KMS-11 (cell line): ENCODE results near the gene KCTD20.

Experiments
- H2AFZ ChIP-seq: fragments of 200-600 bp; sonication (generic); 2 replicates; pipeline ENCODE4 v1.6.1; 2016; ENCODE audit warnings: antibody characterized with exemption, mixed run types, low read depth
- H3K27ac ChIP-seq: fragments of 200-600 bp; sonication (generic); 2 replicates; pipeline ENCODE4 v1.6.1; 2016; ENCODE audit warnings: mild to moderate bottlenecking, mixed run types
- H3K27me3 ChIP-seq: fragments of 200-600 bp; sonication (generic); 2 replicates; pipeline ENCODE4 v1.6.1; 2017; ENCODE audit warnings: mild to moderate bottlenecking, low read depth, mixed run types, moderate library complexity; ENCODE audit not compliant: insufficient read depth
- H3K36me3 ChIP-seq: fragments of 200-600 bp; sonication (generic); 2 replicates; pipeline ENCODE4 v1.6.1; 2017; ENCODE audit warnings: mild to moderate bottlenecking, mixed run types; ENCODE audit not compliant: insufficient read depth
- H3K4me1 ChIP-seq: fragments of 200-600 bp; sonication (generic); 2 replicates; pipeline ENCODE4 v1.6.1; 2016; ENCODE audit warnings: mild to moderate bottlenecking, low read depth, mixed run types; ENCODE audit not compliant: poor library complexity, severe bottlenecking
- H3K4me2 ChIP-seq: fragments of 200-600 bp; sonication (generic); 2 replicates; pipeline ENCODE4 v1.7.0; 2016; ENCODE audit warnings: mild to moderate bottlenecking, mixed run types
- H3K4me3 ChIP-seq: fragments of 200-600 bp; sonication (generic); IDR thresholded peaks from 2 replicates; pipeline ENCODE4 v1.6.1; 2017; ENCODE audit warnings: low read depth, low read length, mixed read lengths; ENCODE audit not compliant: insufficient read depth
- H3K79me2 ChIP-seq: fragments of 200-600 bp; sonication (generic); 2 replicates; pipeline ENCODE4 v1.6.1; 2016; ENCODE audit warnings: low read depth, mixed run types; ENCODE audit not compliant: insufficient read depth
- H3K9ac ChIP-seq: fragments of 200-600 bp; sonication (generic); 2 replicates; pipeline ENCODE4 v1.6.1; 2016; ENCODE audit warnings: mild to moderate bottlenecking, mixed run types
- H4K20me1 ChIP-seq: fragments of 200-600 bp; sonication (generic); 2 replicates; pipeline ENCODE4 v1.6.1; 2016; ENCODE audit warnings: mild to moderate bottlenecking, mixed run types; ENCODE audit not compliant: insufficient read depth
- CTCF ChIP-seq: fragments of 200-600 bp; sonication (generic); conservative IDR thresholded peaks from 2 replicates; pipeline ENCODE4 v1.6.1; 2017; ENCODE audit warnings: low read depth, mild to moderate bottlenecking, antibody characterized with exemption, low read length, moderate library complexity, mixed read lengths

Gene KCTD20

GRCh38 chr6:36489426-36489825 is 46.6 kb downstream of the KCTD20 start:
- no peaks in the 10 kb centered on the region for H4K20me1 ChIP-seq
- no peak for TF ChIP-seq CTCF
- no peaks in the 10 kb centered on the region for H3K4me1 ChIP-seq
- H3K27me3 ChIP-seq: no peaks in the 10 kb centered on the region
- no peaks in the 10 kb centered on the region for H3K79me2 ChIP-seq
- H3K4me3 ChIP-seq: no peak overlapping the region
- no peak overlapping the region for H2AFZ ChIP-seq
- no peak overlapping the region for H3K4me2 ChIP-seq
- H3K36me3 ChIP-seq: no peaks in the 10 kb centered on the region; the same call in 1 of the 2 replicates
- no peak overlapping the region for H3K9ac ChIP-seq
- H3K27ac ChIP-seq: no peak overlapping the region

GRCh38 chr6:36491378-36491965 is 48.7 kb downstream of the KCTD20 start:
- H2AFZ ChIP-seq: no peak overlapping the region
- TF ChIP-seq CTCF: no peak
- no peak overlapping the region for H3K27ac ChIP-seq
- H3K36me3 ChIP-seq: no peaks in the 10 kb centered on the region; the same call in 1 of the 2 replicates
- H3K4me3 ChIP-seq: no peak overlapping the region
- H4K20me1 ChIP-seq: no peaks in the 10 kb centered on the region
- no peaks in the 10 kb centered on the region for H3K27me3 ChIP-seq
- no peaks in the 10 kb centered on the region for H3K79me2 ChIP-seq
- H3K4me2 ChIP-seq: no peak overlapping the region
- H3K4me1 ChIP-seq: no peaks in the 10 kb centered on the region
- H3K9ac ChIP-seq: no peak overlapping the region

- Histone ChIP-seq H4K20me1 (no peaks in the 10 kb centered on the region), H3K27me3 (no peaks in the 10 kb centered on the region), H3K27ac (no peak overlapping the region), H3K36me3 (no peaks in the 10 kb centered on the region; the same call in 1 of the 2 replicates), H3K4me2 (no peak overlapping the region), H2AFZ (no peak overlapping the region), H3K9ac (no peak overlapping the region), H3K79me2 (no peaks in the 10 kb centered on the region), H3K4me1 (no peaks in the 10 kb centered on the region), H3K4me3 (no peak overlapping the region)
- no peak for TF ChIP-seq CTCF
These were observed 49.3 kb downstream of the KCTD20 start for GRCh38 chr6:36492092-36492491.

GRCh38 chr6:36492621-36493020 is 49.8 kb downstream of the KCTD20 start:
- no peak overlapping the region for H2AFZ ChIP-seq
- H4K20me1 ChIP-seq: no peaks in the 10 kb centered on the region

More at GRCh38 chr6:36492621-36493020, 49.8 kb downstream of the KCTD20 start:
- H3K9ac ChIP-seq: no peak overlapping the region
- H3K27me3 ChIP-seq: no peaks in the 10 kb centered on the region
- no peaks in the 10 kb centered on the region for H3K79me2 ChIP-seq
- H3K27ac ChIP-seq: no peak overlapping the region
- no peaks in the 10 kb centered on the region; the same call in 1 of the 2 replicates for H3K36me3 ChIP-seq
- H3K4me1 ChIP-seq: no peaks in the 10 kb centered on the region
- H3K4me2 ChIP-seq: no peak overlapping the region
- no peak for TF ChIP-seq CTCF
- no peak overlapping the region for H3K4me3 ChIP-seq
